NCI-H748 treated with DMSO at 0.1 percent for 48 hours (cell line): ENCODE data around the gene AKAP12.

Experiments
- DNase-seq: peaks from one replicate; lab custom pipeline; 2025; lab: John Stamatoyannopoulos, UW

Gene AKAP12

DNA sequence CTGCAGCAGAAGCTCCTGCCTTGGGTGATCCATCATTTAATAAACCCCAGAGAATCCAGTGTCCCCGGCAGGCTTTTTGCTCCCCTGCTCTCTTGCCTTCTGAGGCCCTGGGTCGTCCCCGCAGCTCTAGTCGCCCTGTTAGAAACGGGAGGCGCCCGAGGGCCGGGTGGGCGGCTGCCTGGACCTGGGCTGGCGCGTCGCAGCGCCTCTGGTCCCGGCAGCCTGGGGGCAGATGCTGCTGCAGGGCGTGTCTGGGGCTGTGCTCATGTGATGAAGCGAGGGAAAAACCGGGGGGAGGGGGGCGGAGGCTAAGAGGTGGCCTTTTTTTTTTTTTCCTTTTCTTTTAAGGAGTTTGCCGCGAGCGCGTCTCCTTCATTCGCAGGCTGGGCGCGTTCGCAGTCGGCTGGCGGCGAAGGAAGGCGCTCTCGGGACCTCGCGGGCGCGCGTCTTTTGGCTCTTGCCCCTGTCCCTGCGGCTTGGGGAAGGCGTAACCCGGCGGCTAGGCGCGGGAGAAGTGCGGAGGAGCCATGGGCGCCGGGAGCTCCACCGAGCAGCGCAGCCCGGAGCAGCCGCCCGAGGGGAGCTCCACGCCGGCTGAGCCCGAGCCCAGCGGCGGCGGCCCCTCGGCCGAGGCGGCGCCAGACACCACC is 394 bp downstream of the AKAP12 start:
- DNase-seq, result peak; percentile 50

DNA sequence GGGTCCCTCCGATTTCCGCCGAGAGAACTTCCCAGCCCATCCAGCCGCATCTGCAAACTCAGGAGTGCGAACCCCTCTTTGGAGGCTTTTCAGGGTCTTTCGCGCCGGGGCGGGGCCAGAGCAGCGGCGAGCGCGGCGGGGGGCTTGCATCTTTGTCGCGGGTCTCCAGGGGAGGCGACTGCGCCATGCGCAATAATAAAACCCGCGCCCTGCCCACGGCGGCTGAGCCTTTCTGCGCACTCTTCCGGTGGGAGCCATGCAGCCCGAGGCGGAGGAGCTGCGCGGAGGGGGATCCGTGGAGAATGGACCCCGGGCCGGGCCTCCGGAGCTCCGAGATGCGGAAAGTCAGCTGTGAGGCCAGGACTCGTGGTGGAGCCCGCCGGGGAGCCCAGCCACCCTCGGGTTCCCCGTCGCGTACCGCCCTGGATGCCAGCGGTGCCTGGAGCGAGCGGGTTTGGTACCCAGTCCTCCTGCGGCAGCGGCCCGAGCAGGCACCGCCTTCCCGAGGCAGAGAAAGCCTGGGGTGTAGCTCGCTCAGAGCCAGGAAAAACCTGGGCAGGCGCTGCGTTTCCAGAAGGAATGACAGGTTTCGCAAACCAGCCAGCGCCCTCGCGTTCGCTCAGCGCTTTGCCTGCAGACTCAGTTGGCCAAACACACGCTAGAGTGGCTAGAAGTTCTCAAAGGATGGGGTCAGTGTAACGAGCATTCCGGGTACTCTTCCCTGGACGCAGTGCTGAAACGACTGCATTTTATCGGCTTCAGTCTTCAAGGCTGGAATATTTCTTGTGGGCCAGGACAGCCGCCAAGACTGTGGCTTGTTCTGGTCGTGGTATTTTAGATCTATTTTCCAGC is 1.2 kb downstream of the AKAP12 start:
- peak; percentile 41 for DNase-seq

DNA sequence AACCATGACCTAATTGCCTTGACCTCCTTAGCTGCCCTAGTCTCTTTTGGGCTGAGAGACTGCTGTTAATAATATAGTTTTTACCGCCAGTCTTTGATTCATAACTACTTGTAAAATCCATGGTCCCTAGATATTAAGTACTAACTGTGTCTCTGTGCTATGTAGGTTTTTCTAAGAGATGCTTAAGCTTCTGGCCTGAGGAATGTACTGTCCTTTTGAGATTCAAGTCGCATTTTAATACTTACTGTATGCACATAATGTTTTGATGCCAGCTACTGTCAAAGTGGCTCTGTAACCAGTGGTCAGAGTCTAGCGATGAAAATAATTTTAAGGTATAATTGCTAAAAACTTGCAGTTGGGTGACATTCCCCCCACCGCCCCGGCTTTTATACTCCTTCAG is 2.1 kb downstream of the AKAP12 start:
- no peak for DNase-seq

DNA sequence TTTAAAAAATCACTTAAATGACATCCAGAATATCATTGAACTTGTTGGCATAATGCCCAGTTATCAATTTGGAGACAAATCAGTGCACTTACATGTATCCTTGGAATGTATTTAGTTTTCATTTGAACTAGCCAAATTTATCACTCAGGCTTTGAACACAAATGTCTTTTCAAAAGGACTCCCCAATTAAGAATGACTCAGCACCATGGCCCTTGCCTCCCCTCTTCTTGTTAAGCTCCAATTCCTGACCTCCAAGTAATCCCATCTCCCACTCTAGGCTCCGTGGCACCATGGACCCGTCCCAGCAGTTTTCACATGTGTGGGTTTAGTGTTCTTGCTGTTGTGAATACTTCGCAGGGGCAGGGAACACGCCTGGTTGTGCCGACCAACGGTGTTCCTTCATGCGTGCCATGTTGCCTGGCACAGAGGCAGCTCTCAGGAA is 2.7 kb downstream of the AKAP12 start:
- no peak for DNase-seq

- no peak for DNase-seq
Observed at GRCh38 chr6:151243481-151243880, 3.7 kb downstream of the AKAP12 start.

DNA sequence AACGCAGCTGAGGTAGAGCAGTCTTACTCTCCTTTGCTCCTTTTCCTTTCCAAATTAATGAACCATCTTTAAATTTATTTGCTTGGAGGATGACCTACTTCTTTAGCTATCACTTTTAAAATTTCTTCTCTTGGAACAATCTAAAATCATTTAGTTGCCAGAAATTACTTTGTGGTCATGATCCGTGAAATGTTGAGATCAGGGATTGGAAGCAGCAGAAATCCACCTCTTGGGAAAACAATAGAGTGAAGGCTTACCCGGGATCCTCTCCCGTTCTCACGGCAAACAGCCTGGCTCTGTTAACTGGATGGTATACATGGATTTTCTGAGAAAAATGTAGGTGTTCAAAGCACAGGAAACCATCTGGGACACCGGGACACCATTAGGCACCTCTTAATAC is 7.7 kb downstream of the AKAP12 start:
- DNase-seq, result no peak

DNA sequence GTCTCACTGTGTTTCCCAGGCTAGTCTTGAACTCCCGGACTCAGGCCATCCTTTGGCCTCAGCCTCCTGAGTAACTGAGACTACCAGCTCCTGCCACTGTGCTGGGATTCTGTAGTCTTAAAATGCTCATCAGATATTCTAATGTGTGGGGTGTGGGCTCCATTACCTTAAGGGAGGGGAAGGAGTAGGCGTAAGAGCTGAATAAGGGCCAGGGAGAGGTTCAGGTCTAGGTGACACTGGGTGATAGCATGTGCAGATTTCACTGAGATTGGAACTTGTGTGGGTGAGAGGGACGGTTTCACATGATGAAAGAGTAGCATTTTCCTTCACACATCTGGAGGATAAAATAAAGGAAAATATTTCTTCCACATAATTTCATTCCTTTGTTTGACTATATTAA is 8.5 kb downstream of the AKAP12 start:
- DNase-seq, result no peak

DNA sequence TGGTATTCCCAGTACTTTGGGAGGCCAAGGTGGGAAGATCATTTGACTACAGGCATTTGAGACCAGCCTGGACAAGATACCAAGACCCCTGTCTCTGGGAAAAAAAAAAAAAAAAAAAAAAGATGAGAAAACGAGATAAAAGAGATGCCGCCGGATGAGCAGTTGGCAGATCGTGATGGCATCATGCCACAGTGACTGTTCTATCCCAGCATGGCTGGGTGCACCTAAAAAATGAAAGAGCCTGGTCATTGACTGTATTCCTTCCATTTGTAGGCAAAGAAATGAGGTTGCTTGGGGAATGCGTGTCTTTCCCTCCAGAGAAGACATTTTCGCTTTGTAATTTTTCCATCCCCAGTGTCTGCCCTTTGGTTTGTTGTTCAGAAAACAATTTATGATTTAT is 12.9 kb downstream of the AKAP12 start:
- DNase-seq, result no peak

DNA sequence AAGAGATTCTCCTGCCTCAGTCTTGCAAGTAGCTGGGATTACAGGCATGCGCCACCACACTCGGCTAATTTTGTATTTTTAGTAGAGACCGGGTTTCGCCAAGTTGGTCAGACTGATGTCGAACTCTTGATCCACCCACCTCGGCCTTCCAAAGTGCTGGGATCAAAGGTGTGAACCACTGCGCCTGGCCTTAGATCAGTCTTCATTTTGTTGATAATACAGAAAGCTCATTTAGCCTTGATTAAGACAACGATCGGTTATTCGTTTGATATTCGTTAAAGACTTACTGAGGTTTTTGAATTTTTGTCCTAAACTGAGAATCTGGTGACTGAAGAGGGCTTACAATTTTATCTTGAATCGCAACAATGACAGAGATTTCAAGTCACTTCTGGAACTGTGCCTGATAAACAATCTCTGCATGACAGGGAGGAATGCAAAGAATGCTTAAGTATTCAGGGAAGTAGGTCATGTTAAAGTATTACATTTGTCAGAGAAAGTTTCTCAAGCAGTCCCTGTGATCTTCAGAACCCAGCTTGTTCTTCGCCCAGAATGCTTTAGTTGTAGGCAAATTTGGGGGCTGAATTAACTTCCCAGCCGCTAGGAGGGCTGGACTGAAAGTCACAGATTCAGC is 14.8 kb downstream of the AKAP12 start:
- no peak for DNase-seq

DNA sequence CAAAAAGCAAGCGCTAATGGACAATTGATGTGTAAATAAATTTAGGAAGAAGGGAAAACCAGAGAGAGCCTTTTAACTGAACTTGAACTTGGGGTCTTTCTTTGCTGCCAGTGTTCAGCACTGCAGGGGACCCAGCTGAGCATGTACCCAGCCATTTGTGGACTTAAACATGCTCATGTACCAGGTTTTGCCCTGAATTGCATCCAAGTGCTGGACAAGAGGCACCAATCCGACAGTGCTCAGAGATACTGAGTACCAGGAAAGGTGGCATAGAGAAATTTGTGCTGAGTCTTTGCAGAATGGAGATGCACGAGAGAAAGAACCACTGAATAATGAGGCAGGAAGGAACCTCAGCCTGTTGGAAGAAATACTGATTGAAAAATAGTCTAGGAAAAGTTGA is 16.0 kb downstream of the AKAP12 start:
- no peak for DNase-seq

DNA sequence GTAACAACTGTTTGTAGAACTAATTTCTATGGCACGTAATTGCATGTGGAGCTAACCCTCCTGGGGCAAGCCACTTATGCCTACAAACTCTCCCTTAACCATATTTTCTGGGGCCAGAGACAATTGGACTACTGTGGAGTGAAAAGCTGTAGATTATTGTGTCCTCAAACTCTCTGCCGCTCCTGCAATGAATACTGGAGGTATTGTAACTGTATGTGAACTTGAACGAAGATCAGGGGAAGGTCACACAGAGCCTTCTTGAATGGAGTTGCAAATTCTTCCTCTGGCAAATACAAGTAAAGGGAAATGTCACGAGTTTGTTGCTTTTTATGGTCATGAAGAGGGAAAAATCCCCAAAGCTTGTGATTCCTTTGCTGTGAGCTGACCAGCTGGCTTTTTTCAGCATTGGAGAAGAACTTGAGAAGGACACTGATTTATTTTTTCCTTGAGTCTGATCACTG is 18.2 kb downstream of the AKAP12 start:
- no peak for DNase-seq

DNA sequence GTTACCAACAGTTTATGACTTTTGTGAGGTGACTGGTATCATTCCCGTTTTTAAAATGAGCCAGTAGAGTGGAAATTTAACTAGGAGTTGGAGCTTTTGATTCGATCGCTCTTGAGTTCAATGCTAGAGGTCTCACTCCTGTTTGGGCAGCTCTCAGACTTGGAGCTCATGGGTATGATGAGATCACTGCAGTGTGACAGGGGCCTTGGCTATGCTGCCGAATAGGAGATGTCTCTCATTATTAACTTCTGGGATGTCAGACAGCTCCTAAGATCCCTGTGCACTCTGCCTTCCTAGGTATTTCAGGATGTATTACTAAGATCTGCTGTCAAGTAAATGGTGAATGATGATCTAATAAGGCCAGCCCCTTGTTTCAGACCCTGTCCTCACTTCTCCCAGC is 20.4 kb downstream of the AKAP12 start:
- DNase-seq, result no peak

DNA sequence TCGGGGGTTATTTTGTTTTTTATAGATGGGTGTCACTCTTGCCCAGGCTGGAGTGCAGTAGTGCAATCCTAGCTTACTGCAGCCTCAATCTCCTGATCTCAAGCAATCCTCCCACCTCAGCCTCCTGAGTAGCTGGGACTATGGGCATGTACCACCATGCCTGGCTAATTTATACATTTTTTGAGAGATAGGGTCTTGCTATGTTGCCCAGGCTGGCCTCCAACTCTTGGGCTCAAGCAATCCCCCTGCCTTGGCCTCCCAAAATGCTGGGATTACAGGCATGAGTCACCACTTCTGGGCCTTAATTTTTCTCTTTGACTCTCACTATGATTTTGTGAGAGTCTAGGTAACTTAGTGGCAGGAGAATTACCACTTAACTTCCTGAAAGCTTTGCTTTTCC is 23.3 kb downstream of the AKAP12 start:
- no peak for DNase-seq

DNA sequence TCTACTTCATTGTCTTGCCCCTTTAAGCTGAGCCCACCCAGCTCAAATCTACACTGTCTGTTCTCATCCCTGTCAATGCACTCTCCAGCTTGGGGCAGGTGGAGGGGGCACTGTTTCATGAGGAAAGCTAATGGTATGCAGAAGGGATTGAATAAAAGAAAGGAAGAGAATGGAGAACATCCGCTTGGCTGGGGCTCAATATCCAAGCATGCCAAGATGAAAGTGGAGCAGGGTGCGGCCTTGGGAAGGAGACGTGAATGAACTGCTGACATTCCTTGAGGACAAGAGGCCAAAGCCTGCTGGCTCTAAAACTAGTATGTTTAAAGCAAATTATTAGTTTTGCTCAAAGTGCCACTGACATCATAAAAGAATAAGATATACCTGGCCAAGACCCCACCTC is 24.2 kb downstream of the AKAP12 start:
- DNase-seq, result no peak

- no peak for DNase-seq
Observed at GRCh38 chr6:151265282-151265681, 25.5 kb downstream of the AKAP12 start.

GRCh38 chr6:151269321-151269995 is 29.7 kb downstream of the AKAP12 start:
- DNase-seq, result no peak

- no peak for DNase-seq
Observed at GRCh38 chr6:151275121-151275520, 35.4 kb downstream of the AKAP12 start.

DNA sequence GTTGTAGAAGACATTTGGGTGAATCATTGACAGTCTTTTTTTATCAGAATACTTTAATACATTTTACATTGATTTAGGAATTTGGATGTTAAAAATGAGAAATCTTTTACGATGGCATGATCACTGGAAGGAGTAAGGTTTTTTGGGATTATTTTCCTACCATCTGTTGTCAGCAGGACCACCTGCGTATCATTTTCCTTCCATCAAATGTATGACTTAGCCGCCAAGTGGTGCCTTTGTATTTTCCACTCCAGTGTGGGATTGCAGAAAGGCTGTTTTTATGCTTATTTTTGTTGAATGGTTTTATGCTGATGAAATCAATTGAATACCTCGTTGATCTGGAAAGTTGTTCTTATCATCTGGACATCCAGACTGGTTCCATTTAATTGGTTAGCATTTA is 35.8 kb downstream of the AKAP12 start:
- no peak for DNase-seq

DNA sequence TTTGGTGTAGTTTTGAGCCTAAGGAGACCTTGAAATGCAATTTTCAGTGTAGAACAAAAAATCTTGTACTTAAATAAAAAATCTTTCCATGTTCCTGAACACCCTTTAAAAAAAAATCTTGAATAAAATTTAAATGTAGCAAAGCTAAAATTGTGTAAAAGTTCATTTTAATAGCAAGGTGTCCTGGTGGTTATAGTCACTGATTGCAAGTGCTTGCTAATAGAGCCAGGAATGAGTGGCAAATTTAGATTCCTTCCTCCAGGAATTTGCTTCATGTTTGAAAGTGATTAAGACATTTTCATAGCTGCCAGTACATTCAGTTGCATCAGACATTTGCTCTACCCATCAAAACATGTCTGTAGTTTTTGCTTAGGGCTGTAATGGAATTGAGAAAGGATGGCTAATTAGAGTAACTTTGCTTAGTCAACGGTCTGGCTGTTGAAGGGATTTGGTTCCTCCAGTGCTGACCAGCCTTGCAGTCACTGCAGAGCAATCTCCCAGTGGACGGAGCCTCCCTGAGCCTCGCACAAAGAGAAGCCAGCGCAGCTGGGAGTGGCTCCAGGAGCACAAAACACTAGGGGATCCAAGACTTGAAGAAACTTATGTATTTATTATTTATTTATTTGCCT is 36.5 kb downstream of the AKAP12 start:
- no peak for DNase-seq

GRCh38 chr6:151279891-151280290 is 40.1 kb downstream of the AKAP12 start:
- no peak for DNase-seq

DNA sequence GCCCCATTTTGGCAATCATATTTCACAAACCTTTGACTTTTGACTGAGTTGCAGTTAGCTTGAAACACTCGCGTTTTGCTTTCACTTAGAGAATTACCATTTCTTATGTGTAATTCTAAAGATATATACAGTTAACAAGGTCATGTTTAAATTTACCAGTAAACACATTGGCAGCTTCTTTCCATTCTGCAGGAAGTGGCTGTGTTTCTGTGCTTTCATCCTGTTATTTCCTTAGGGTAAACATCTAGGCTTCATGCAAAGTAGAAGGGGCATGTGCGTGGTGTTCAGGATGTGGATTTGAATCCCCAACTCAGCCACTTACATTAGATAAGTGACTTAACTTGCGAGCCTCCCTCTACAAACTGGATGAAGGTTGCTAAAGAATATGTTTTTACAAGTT is 41.1 kb downstream of the AKAP12 start:
- no peak for DNase-seq

DNA sequence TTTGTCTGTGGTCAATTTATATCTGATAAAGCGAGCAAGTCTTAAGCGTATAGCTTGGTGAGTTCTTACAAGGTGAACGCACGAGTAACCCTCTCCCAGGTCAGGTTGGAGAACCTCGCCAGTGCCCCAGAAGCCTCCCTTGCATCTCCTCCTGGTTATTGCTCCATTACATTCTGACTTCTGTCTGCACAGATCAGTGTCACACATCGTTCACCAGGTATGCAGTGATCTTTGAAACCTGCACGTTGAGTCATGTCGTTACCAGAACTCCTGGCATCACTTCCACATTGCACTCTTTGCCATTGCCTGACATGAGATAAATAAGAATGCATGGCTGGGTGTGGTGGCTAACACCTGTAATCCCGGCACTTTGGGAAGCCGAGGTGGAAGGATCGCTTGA is 44.2 kb downstream of the AKAP12 start:
- DNase-seq, result no peak
